Measurements from ENCODE around the gene EEA1. TPM values are rescaled to one million over a fixed set of nuclear protein-coding genes. Genes with fewer than 3 reads are reported as not detected.

Gene EEA1
- polyA plus RNA-seq, 1 donor from 2014 or later = 5.6 TPM

GRCh38 chr12:92859650-92860386 is 69.3 kb downstream of the EEA1 start:
- peaks cover 4% of the 10 kb centered on the region for H3K36me3 ChIP-seq (ENCODE audit: insufficient read depth, low read length)

GRCh38 chr12:92857818-92858217 is 71.3 kb downstream of the EEA1 start:
- no peaks in the 10 kb centered on the region for H3K9me3 ChIP-seq (ENCODE audit: low read length)
- no peak overlapping the region for H3K9ac ChIP-seq (ENCODE audit: low read length)
- H3K36me3 ChIP-seq (ENCODE audit: insufficient read depth, low read length) = peaks cover 4% of the 10 kb centered on the region
- TF ChIP-seq POLR2AphosphoS5 (IDR thresholded peaks at IDR 0.05) (no peak), CTCF (IDR thresholded peaks at IDR 0.05; ENCODE audit: poor library complexity, severe bottlenecking) (no peak), RAD21 (conservative IDR thresholded peaks at IDR 0.05) (no peak), EZH2 (IDR thresholded peaks at IDR 0.05; ENCODE audit: borderline replicate concordance, insufficient read depth, low read length, poor library complexity, severe bottlenecking) (no peak), SMC3 (conservative IDR thresholded peaks at IDR 0.05; ENCODE audit: poor library complexity) (no peak)

More at GRCh38 chr12:92859650-92860386, 69.3 kb downstream of the EEA1 start:
- H3K4me2 ChIP-seq (ENCODE audit: low read length) = no peak overlapping the region
- no peak overlapping the region for H3K4me3 ChIP-seq (ENCODE audit: low read length)
- no peaks in the 10 kb centered on the region for H3F3A ChIP-seq (ENCODE audit: insufficient read depth, low read length, poor library complexity, severe bottlenecking)
- H3K9me2 ChIP-seq (ENCODE audit: insufficient read depth, low read length) = no peaks in the 10 kb centered on the region
- H3K27ac ChIP-seq (ENCODE audit: low read length) = no peak overlapping the region
- no peaks in the 10 kb centered on the region for H3K79me2 ChIP-seq (replicated peaks; ENCODE audit: insufficient read depth, low read length)
- no peaks in the 10 kb centered on the region for H4K20me1 ChIP-seq (ENCODE audit: insufficient read depth)
- H3K9ac ChIP-seq (ENCODE audit: low read length) = no peak overlapping the region
- TF ChIP-seq CTCF (IDR thresholded peaks at IDR 0.05; ENCODE audit: poor library complexity, severe bottlenecking) = no peak
- no peak for TF ChIP-seq REST (IDR thresholded peaks at IDR 0.05; ENCODE audit: borderline replicate concordance)
- TF ChIP-seq POLR2AphosphoS5 (IDR thresholded peaks at IDR 0.05) = no peak
- TF ChIP-seq RAD21 (conservative IDR thresholded peaks at IDR 0.05) = no peak
- TF ChIP-seq EP300 (conservative IDR thresholded peaks at IDR 0.05; ENCODE audit: poor library complexity, severe bottlenecking) = no peak
- no peak for TF ChIP-seq EZH2 (IDR thresholded peaks at IDR 0.05; ENCODE audit: borderline replicate concordance, insufficient read depth, low read length, poor library complexity, severe bottlenecking)
- TF ChIP-seq SMC3 (conservative IDR thresholded peaks at IDR 0.05; ENCODE audit: poor library complexity) = no peak
- TF ChIP-seq MXI1 (conservative IDR thresholded peaks at IDR 0.05; ENCODE audit: poor library complexity, severe bottlenecking) = no peak
- no peak for TF ChIP-seq TAF1 (IDR thresholded peaks at IDR 0.05; ENCODE audit: low read depth)
- no peak overlapping the region for H2AFZ ChIP-seq (ENCODE audit: low read depth, low read length)
- H3K27me3 ChIP-seq (ENCODE audit: insufficient read depth, low read depth, low read length) = no peaks in the 10 kb centered on the region
- H3K9me3 ChIP-seq (ENCODE audit: low read length) = no peaks in the 10 kb centered on the region

More at GRCh38 chr12:92857818-92858217, 71.3 kb downstream of the EEA1 start:
- H3K27me3 ChIP-seq (ENCODE audit: insufficient read depth, low read depth, low read length) = no peaks in the 10 kb centered on the region
- no peaks in the 10 kb centered on the region for H3F3A ChIP-seq (ENCODE audit: insufficient read depth, low read length, poor library complexity, severe bottlenecking)
- no peaks in the 10 kb centered on the region for H3K9me2 ChIP-seq (ENCODE audit: insufficient read depth, low read length)
- H2AFZ ChIP-seq (ENCODE audit: low read depth, low read length) = no peak overlapping the region
- no peak overlapping the region for H3K27ac ChIP-seq (ENCODE audit: low read length)
- no peak overlapping the region for H3K4me3 ChIP-seq (ENCODE audit: low read length)
- H4K20me1 ChIP-seq (ENCODE audit: insufficient read depth) = no peaks in the 10 kb centered on the region
- no peak overlapping the region for H3K4me2 ChIP-seq (ENCODE audit: low read length)
- H3K79me2 ChIP-seq (replicated peaks; ENCODE audit: insufficient read depth, low read length) = no peaks in the 10 kb centered on the region

Measured in neural cell (in vitro differentiated cells).